IPS-NIHi7 (cell line): ENCODE data around the gene ZNF708.
"Not testable (repeated sequence)": the region's sequence is repeated elsewhere in the genome, so short reads cannot be mapped to it uniquely, and the experiment has no call there.

Experiments used
- DNase-seq: peaks from one replicate; pipeline ENCODE4 v3.0.0; 2012; ENCODE audit warnings: mixed read lengths; ENCODE audit errors: extremely low spot score

ZNF708 gene

DNA sequence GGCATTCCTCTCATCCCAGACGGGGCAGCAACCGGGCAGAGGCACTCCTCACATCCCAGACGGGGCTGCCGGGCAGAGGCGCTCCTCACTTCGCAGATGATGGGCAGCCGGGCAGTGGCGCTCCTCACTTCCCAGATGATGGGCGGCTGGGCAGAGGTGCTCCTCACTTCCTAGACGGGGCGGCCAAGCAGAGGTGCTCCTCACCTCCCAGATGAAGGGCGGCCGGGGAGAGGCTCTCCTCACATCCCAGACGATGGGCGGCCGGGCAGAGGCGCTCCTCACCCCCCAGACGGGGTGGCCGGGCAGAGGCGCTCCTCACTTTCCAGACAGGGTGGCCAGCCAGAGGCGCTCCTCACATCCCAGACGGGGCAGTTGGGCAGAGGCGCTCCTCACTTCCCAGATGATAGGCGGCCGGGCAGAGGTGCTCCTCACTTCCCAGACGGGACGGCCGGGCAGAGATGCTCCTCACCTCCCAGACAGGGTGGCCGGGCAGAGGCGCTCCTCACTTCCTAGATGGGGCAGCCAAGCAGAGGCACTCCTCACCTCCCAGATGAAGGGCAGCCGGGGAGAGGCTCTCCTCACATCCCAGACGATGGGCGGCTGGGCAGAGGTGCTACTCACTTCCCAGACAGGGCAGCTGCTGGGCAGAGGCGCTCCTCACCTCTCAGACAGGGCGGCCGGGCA, 68.9 kb downstream of the ZNF708 start:
- DNase-seq: no peak

DNA sequence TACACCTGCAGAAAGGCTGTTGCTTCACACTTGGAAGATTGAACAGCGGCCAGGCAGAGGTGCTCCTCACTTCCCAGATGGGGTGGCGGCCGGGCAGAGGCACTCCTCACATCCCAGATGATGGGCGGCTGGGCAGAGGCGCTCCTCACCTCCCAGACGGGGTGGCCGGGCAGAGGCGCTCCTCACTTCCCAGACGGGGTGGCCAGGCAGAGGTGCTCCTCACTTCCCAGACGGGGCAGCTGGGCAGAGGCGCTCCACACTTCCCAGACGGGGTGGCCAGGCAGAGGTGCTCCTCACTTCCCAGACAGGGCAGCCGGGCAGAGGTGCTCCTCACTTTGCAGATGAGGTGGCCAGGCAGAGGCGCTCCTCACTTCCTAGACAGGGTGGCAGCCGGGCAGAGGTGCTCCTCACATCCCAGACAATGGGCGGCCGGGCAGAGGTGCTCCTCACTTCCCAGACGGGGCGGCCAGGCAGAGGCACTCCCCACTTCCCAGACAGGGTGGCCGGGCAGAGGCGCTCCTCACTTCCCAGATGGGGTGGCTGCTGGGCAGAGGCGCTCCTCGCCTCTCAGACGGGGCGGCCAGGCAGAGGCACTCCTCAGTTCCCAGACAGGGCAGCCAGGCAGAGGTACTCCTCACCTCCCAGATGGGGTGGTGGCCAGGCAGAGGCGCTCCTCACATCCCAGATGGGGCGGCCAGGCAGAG, 69.6 kb downstream of the ZNF708 start:
- DNase-seq: not testable (repeated sequence)

DNA sequence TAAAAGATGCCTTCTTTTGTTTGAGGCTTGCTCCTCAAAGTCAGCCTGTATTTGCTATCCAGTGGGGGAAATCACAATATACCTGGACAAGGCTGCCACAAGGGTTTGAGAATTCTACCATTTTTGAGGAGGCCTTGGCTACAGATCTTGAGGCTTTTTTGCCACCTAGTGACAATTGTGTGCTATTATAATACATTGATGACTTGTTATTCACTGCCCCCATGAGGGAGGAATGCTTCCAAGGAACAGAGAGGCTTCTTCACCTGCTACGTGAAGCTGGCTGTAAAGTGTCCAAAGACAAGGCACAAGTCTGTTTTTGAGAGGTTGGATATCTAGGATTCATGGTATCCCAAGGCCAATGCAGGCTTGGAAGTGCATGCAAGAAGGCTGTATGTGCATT, 72.5 kb downstream of the ZNF708 start:
- DNase-seq: peak; percentile 38
